Measurements from ENCODE around the gene PLCG1.

DNA sequence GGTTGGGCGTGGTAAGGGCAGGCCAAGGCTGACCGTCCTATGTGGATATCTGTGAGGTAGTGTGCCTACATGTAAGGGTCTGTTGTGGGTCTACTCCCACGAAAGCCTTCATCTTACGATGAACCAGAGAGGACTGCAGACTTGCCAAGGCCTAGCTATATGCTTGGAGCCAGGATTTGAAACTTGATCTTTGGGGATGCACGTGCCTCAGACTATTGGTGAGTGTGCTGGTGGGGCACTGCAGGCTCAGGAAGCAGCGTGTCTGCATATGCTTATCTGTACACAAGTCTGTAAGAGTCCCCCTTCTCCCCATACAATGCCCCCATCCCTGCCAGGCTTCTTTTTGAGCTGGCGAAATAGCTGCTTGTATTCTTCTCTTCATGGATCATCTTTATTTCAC lies 17.9 kb downstream of the PLCG1 start:
- no peak for TF ChIP-seq POLR2AphosphoS5 (IDR thresholded peaks at IDR 0.05)
- no peak for TF ChIP-seq CTCF (IDR thresholded peaks at IDR 0.05 in 8 of 11, conservative IDR thresholded peaks at IDR 0.05 in 3 of 11)
